IPS-18c (cell line): Measurements from ENCODE around the gene HMGCLL1.

Source experiments
- H3K4me3 ChIP-seq: 2 replicates; pipeline ENCODE4 v1.7.0; 2013; ENCODE audit warnings: low read depth, mild to moderate bottlenecking, low read length, moderate library complexity; ENCODE audit not compliant: insufficient read depth
- H3K9me3 ChIP-seq: one replicate; pipeline ENCODE4 v1.6.1; 2013; ENCODE audit warnings: mild to moderate bottlenecking, low read length, moderate library complexity; ENCODE audit not compliant: control insufficient read depth, insufficient read depth

The HMGCLL1 gene

DNA sequence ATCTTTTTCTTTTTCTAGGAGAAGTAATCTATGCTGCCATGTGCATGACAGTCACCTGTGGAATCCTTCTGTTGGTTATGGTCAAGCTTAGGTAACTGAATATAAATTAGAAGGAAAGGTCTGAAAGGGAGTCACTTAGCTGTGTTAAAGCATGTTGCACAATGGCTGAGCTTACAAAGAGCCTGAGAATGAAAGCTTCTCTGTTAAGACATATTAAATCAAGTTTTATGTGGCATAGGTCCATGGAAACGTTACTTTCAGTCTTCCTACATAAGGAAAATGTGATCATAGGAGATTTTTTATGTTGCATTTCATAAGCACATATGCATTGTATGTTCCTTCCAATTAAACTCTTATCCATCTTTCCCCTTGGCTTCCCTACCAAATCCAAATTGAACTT lies 179.6 kb downstream of the HMGCLL1 start:
- Histone ChIP-seq H3K9me3 (no peaks in the 10 kb centered on the region), H3K4me3 (no peak overlapping the region)

DNA sequence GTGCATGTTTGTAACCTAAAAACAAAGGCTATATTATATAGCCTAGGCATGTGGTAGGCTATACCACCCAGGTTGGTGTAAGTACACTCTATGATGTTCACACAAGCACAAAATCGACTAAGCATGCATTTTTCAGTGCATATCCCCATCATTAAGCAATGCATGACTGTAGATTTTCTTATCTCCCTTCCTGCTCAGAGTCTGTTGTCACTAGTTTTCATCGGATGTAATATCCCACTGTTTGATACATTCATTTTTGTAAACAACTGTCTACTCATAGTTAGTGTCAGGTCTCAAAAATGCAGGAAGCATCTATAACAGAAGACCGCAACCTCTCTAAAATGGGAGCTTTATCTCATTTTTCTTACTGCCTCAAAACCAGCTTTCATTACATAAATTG lies 181.0 kb downstream of the HMGCLL1 start:
- H3K9me3 ChIP-seq = no peaks in the 10 kb centered on the region
- H3K4me3 ChIP-seq = no peak overlapping the region

DNA sequence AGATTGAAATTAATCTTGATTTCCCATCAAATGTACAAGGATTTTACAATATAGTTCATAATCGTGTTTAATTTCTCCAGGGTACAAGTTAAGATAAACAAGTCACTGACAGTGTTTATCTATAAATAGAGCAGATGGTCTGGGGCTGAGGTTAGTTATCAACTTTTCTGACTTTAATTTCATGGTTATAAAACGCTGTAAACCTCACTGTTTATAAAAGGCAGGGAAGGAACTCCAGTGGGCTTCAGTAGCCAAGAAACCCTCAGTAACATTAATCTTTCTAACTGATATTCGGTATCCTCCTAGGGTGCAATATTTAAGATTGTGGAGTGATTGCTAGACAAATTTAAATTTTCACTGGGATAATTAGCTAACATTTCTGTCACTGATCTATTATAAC lies 183.1 kb downstream of the HMGCLL1 start:
- no peak overlapping the region for H3K4me3 ChIP-seq
- no peaks in the 10 kb centered on the region for H3K9me3 ChIP-seq

DNA sequence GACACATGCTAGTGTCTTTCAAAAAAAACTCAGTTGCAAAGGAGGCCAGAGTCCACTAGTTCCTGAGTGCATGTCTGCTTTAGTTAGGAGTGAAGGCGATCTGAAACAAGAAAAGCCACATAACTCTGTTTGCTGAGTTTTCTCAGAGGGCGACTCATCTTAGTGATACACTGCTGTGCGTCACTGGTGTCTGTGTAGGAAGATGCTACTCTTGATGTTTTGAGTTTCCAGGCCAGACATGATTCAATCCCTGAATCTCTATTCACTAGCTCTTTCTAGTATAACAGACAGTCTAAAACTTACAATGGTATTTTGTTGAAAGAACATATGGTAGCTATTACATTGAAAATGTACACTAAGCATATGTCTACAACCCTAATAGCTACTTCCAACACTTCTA lies 190.8 kb downstream of the HMGCLL1 start:
- no peaks in the 10 kb centered on the region for H3K9me3 ChIP-seq
- H3K4me3 ChIP-seq = no peak overlapping the region
